Peyer's patch (tissue), 4 donors: ENCODE measurements around the gene TCF25.

Experiments
- POLR2A ChIP-seq, 2 donors: fragments of 450-650 bp; IDR thresholded peaks; one replicate each; pipeline ENCODE4 v1.5.1; 2017; ENCODE audit warnings: antibody characterized with exemption in 2 of 2, mild to moderate bottlenecking in 2 of 2, moderate library complexity in 2 of 2
- TF ChIP-seq, protein P1 (sequence below), 6 experiments: fragments of 450-650 bp in 4 of 6; fragments of 200-600 bp in 2 of 6; sonication (generic) in 1 of 6; IDR thresholded peaks; one replicate each; pipeline ENCODE4 v1.5.1; 2017 to 2019; ENCODE audit warnings: antibody characterized with exemption in 6 of 6, mild to moderate bottlenecking in 3 of 6, moderate library complexity in 1 of 6

DNA sequence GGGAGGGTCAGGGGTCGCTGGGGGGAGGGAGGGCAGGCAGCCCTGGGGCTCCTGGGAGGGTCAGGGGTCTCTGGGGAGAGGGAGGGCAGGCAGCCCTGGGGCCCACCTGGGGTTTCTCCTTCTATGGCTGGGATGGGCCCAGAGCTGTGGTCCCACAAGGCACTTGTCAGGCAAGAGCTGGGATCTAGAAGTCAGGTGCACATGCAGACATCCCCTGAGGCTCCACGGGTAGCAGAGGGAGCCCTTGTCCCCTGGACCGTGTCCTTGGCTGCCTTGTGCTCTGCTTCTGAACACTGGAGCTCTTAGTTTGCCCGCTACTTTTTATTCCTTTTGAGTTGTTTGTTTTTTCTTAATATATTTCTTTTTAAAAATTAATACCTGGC is 51.5 kb downstream of the TCF25 start:
- TF ChIP-seq, protein P1, sequence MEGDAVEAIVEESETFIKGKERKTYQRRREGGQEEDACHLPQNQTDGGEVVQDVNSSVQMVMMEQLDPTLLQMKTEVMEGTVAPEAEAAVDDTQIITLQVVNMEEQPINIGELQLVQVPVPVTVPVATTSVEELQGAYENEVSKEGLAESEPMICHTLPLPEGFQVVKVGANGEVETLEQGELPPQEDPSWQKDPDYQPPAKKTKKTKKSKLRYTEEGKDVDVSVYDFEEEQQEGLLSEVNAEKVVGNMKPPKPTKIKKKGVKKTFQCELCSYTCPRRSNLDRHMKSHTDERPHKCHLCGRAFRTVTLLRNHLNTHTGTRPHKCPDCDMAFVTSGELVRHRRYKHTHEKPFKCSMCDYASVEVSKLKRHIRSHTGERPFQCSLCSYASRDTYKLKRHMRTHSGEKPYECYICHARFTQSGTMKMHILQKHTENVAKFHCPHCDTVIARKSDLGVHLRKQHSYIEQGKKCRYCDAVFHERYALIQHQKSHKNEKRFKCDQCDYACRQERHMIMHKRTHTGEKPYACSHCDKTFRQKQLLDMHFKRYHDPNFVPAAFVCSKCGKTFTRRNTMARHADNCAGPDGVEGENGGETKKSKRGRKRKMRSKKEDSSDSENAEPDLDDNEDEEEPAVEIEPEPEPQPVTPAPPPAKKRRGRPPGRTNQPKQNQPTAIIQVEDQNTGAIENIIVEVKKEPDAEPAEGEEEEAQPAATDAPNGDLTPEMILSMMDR (IDR thresholded peaks at IDR 0.05) = no peak
- TF ChIP-seq POLR2A (IDR thresholded peaks at IDR 0.05) = no peak
